ENCODE results near the gene DYNC2H1. TPM values are rescaled to one million over a fixed set of nuclear protein-coding genes. Genes with fewer than 3 reads are reported as not detected.

The DYNC2H1 gene
- total and polyA plus RNA-seq, 4 donors = 0.77 to 3.3 (median 2.1) TPM

DNA sequence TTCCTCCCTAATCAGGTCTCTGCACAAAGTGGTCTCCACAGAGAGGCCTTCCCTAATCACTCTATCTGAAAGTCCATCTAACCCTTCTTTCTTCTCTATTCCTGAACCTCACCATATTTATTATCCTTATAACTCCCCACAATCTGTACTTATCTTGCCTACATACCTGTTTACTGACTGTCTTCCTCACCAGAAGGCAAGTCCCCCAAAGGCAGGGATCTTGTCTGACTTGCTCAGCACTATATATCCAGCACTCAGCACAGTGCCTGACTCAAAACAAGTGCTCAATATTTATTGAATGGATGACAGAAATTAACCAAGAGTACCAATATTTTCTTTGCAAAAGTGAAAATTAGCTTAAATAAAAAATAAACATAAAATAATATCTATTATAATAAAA is 22.8 kb upstream of the DYNC2H1 start (continued):
- TF ChIP-seq, protein P1, sequence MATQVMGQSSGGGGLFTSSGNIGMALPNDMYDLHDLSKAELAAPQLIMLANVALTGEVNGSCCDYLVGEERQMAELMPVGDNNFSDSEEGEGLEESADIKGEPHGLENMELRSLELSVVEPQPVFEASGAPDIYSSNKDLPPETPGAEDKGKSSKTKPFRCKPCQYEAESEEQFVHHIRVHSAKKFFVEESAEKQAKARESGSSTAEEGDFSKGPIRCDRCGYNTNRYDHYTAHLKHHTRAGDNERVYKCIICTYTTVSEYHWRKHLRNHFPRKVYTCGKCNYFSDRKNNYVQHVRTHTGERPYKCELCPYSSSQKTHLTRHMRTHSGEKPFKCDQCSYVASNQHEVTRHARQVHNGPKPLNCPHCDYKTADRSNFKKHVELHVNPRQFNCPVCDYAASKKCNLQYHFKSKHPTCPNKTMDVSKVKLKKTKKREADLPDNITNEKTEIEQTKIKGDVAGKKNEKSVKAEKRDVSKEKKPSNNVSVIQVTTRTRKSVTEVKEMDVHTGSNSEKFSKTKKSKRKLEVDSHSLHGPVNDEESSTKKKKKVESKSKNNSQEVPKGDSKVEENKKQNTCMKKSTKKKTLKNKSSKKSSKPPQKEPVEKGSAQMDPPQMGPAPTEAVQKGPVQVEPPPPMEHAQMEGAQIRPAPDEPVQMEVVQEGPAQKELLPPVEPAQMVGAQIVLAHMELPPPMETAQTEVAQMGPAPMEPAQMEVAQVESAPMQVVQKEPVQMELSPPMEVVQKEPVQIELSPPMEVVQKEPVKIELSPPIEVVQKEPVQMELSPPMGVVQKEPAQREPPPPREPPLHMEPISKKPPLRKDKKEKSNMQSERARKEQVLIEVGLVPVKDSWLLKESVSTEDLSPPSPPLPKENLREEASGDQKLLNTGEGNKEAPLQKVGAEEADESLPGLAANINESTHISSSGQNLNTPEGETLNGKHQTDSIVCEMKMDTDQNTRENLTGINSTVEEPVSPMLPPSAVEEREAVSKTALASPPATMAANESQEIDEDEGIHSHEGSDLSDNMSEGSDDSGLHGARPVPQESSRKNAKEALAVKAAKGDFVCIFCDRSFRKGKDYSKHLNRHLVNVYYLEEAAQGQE (IDR thresholded peaks at IDR 0.05) = no peak

DNA sequence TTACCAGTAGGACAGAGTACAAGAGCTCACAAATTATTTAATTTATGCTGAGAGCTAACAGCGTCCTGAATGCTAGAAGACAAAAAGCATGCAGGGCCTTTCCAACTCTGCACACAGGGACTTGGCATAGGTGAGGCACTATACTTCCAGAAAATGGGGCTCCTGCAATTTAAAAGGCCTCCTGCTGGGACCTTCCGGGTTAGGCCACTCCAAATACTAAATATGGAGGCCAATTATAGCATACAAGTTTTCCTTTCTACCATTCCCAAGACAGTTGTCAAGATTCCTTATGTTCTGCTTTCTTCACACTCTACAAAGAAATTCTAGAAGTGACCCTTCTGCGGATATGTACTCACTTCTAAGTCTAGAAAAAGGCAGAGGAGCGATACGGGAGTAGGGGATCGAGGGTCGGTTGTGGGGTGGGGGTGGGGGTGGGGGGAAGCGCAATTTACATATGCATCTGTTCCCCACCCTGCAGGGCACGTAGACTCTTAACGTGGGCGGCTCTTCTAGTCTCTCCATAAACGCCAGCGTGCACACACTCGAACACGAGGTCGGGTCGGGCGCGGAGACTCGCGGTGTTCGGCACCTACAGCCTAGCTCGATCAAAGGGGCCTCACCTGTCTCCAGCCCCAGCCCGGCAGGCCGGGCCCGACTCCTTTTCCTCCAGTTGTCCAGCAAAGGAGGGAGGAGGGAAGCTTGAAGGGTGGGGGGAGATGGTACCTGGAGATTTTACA is 18.0 kb upstream of the DYNC2H1 start:
- Histone ChIP-seq H3K27ac (ENCODE audit: low read depth in 1 of 2, low read length in 2 of 2) (peak overlapping the region; percentile 75 to 76), H3K4me1 (ENCODE audit: control insufficient read depth in 4 of 4, insufficient read depth in 4 of 4, low read length in 3 of 4) (peaks cover 6 to 21% (median 11%) of the 10 kb centered on the region in 4 donors), H3K36me3 (ENCODE audit: control insufficient read depth in 4 of 4, insufficient read depth in 3 of 4, low read depth in 1 of 4, low read length in 3 of 4) (peaks cover 0 to 2% (median 0%) of the 10 kb centered on the region in 4 donors), H3K4me3 (ENCODE audit: low read depth in 1 of 3, low read length in 3 of 3) (peak overlapping the region; percentile 85 to 96 (median 89)), H3K27me3 (ENCODE audit: control insufficient read depth in 4 of 4, insufficient read depth in 4 of 4, low read length in 3 of 4) (no peaks in the 10 kb centered on the region), H3K9ac (ENCODE audit: low read depth in 1 of 2, low read length in 2 of 2) (peak overlapping the region; percentile 86 to 91), H3K9me3 (ENCODE audit: control insufficient read depth in 4 of 4, low read length in 3 of 4) (no peaks in the 10 kb centered on the region)
- TF ChIP-seq, protein P2, sequence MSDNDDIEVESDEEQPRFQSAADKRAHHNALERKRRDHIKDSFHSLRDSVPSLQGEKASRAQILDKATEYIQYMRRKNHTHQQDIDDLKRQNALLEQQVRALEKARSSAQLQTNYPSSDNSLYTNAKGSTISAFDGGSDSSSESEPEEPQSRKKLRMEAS (IDR thresholded peaks at IDR 0.05) = peak; percentile 27
- TF ChIP-seq HNF4A (conservative IDR thresholded peaks at IDR 0.05) (no peak), YY1 (IDR thresholded peaks at IDR 0.05) (no peak)
- TF ChIP-seq, protein P3, sequence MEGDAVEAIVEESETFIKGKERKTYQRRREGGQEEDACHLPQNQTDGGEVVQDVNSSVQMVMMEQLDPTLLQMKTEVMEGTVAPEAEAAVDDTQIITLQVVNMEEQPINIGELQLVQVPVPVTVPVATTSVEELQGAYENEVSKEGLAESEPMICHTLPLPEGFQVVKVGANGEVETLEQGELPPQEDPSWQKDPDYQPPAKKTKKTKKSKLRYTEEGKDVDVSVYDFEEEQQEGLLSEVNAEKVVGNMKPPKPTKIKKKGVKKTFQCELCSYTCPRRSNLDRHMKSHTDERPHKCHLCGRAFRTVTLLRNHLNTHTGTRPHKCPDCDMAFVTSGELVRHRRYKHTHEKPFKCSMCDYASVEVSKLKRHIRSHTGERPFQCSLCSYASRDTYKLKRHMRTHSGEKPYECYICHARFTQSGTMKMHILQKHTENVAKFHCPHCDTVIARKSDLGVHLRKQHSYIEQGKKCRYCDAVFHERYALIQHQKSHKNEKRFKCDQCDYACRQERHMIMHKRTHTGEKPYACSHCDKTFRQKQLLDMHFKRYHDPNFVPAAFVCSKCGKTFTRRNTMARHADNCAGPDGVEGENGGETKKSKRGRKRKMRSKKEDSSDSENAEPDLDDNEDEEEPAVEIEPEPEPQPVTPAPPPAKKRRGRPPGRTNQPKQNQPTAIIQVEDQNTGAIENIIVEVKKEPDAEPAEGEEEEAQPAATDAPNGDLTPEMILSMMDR (IDR thresholded peaks at IDR 0.05; ENCODE audit: low read depth, low read length, missing input control) = no peak
- WGBS = 1% methylated on average over 26 of the region's 26 CpGs
- peak; percentile 56 for DNase-seq (ENCODE audit: low spot score)

DNA sequence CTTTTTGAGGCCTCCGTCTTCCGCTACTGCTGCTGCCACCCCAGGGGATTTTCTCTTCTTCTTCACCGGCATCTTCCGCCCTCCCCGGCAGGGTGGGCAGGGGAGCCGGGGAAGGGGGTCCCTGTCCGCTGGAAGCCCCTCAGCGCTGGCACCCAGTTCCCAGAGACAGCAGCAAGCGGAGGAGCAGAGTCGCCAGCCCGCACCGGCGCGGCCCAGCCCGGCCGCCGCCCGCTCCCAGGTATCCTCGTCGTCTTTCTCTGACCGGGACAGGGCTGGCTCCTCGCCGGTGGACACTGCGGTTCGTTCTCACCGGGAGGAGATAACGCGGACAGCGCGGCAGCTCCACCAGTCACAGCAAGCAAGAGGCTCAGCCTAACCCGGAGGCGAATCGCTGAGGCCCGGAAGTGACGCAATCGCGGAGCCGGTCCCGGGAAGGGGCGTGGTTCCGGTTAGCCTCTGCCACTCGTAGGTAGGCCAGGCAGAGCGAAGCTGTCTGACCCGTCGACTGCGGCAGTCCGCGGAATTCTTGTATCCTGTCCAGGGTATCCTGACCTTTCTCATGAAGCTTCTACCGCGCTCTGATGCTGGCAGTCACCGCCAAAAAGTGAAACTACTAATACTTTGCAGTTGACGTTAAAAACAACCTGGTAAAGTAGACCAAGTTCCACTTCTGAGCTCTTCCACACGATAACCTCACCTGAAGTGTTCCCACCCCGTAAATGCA is 17.3 kb upstream of the DYNC2H1 start, which contains the start of gene DCUN1D5:
TSS of gene DCUN1D5 (minus strand) at position 360 of the 724 bp plus-strand sequence. CDS start at position 72, 288 bp downstream.
- peak within 1 kb of the TSS; percentile 85 to 96 (median 89) for H3K4me3 ChIP-seq (ENCODE audit: low read depth in 1 of 3, low read length in 3 of 3)
- H3K4me1 ChIP-seq (ENCODE audit: control insufficient read depth in 4 of 4, insufficient read depth in 4 of 4, low read length in 3 of 4) = peaks cover 6 to 21% (median 11%) of the 10 kb centered on the region in 4 donors
- peaks cover 0 to 4% (median 0%) of the 10 kb centered on the region in 4 donors for H3K27me3 ChIP-seq (ENCODE audit: control insufficient read depth in 4 of 4, insufficient read depth in 4 of 4, low read length in 3 of 4)
- peak within 1 kb of the TSS; percentile 75 to 76 for H3K27ac ChIP-seq (ENCODE audit: low read depth in 1 of 2, low read length in 2 of 2)
- under 1% methylated on average over 54 of the region's 54 CpGs for WGBS
- DNase-seq (ENCODE audit: low spot score) = peak; percentile 97
- H3K9me3 ChIP-seq (ENCODE audit: control insufficient read depth in 4 of 4, low read length in 3 of 4) = no peaks in the 10 kb centered on the region
- peaks cover 0 to 2% (median 0%) of the 10 kb centered on the region in 4 donors for H3K36me3 ChIP-seq (ENCODE audit: control insufficient read depth in 4 of 4, insufficient read depth in 3 of 4, low read depth in 1 of 4, low read length in 3 of 4)
- peak within 1 kb of the TSS; percentile 86 to 91 for H3K9ac ChIP-seq (ENCODE audit: low read depth in 1 of 2, low read length in 2 of 2)
- TF ChIP-seq RXRA (IDR thresholded peaks at IDR 0.05) (peak; percentile 42 to 60), EGR1 (IDR thresholded peaks at IDR 0.05; ENCODE audit: low read depth in 2 of 2) (no peak), NR2F2 (IDR thresholded peaks at IDR 0.05) (peak; percentile 54), FOXA1 (IDR thresholded peaks at IDR 0.05) (no peak), HNF4G (IDR thresholded peaks at IDR 0.05) (no peak), RAD21 (IDR thresholded peaks at IDR 0.05) (no peak), JUND (IDR thresholded peaks at IDR 0.05) (peak in 1 of 2 donors; percentile 16), SP1 (IDR thresholded peaks at IDR 0.05) (peak; percentile 67), HNF4A (conservative IDR thresholded peaks at IDR 0.05) (no peak), YY1 (IDR thresholded peaks at IDR 0.05) (no peak), TAF1 (conservative IDR thresholded peaks at IDR 0.05) (peak; percentile 88), GABPA (IDR thresholded peaks at IDR 0.05 in 1 of 2, conservative IDR thresholded peaks at IDR 0.05 in 1 of 2) (peak; percentile 94 to 99)
- TF ChIP-seq, protein P3 (IDR thresholded peaks at IDR 0.05; ENCODE audit: low read depth, low read length, missing input control) = no peak
- TF ChIP-seq, protein P1 (IDR thresholded peaks at IDR 0.05) = peak; percentile 70
- TF ChIP-seq, protein P2 (IDR thresholded peaks at IDR 0.05) = peak; percentile 54

All from liver (tissue), 9 donors.